HG02938 (cell line): Measurements from ENCODE around the gene LDB3.
"Not testable (repeated sequence)": the region's sequence is repeated elsewhere in the genome, so short reads cannot be mapped to it uniquely, and the experiment has no call there.

Source experiments
- ATAC-seq: cut with Tn5 transposase; IDR thresholded peaks from one replicate; pipeline ENCODE4 v1.9.1; 2021; ENCODE audit warnings: mild to moderate bottlenecking, moderate library complexity; ENCODE audit not compliant: unreplicated experiment

The LDB3 gene

GRCh38 chr10:86668297-86669165 is at the start of gene LDB3:
TSS of gene LDB3 (plus strand) at chr10:86668511. CDS start at chr10:86668692, 181 bp downstream.
- ATAC-seq: peak; percentile 59

DNA sequence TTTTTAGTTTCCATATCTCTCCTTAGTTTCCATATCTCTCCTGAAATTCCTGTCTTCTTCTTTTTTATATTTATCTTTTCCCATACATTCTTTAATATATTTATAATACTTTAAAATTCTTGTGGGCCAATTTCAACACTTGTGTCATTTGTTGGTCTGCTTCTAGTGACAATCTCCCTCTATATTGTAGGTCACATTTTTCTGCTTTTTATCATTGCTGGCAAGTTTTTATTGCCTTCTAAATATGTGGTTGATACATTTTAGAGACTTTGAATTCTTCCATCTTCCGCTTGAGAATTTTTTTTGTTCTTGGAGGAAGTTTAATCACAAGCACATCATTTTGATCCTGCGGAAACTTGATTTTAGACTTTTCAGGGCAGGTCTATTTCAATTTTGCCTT is 40.0 kb upstream of the LDB3 start:
- no peak for ATAC-seq

- ATAC-seq: no peak
These were observed 38.2 kb upstream of the LDB3 start for GRCh38 chr10:86630079-86630478.

DNA sequence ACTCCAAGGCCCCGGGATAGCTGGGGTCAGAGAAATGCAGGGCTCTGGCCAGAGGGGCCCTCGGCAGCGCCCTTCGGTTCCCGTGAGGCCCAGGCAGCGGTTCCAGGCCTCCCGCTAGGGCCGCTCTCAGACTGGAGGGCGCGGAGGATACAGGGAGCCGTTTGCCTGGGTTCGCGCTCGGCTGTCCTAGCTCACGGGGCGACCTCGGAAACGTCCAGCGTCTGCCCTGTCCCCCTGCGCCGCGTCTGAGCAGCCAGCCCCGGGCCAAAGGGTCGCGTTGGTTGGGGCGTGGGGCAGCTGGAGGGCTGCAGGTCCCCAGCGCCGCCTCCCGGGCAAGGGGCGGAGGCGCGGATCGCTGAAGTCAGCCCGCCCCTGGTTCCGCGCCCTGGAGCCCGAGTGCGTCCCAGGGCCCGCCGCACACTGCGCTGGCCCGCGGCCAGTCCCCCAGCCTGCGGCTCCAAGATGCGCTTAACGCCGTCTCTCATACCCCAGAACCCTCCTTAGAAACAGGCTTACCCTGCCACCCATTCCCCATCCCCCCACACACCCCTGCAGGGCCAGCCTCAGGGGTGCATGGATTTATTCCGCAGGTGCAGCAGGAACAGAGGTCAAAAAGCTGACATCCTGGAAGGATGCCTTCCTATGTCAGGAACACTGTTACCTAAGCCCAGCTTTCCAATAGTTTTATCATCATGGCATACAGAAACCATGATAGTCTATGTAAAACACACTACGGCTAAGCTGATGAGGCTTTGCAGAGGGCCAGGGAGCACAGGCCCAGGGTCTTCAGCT is 36.1 kb upstream of the LDB3 start:
- ATAC-seq: no peak

DNA sequence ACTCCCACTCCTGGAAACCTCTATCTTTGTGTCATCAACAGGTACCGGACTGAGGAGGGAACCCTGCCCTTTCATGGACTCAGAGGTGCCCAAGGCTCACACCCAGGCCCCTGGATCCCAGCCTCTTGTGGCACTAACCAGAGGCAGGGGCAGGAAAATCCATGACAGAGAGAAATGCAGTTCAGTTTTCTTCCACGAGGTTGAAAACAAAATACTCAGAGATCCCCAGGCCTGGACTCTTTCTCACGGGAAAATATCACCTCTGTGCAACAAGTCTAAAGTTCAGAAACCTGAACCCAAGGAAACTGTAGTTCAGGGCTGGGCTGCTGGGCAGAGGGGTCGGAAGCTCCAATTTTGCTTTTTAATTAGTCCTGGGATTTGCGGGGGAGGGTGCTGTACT is 35.4 kb upstream of the LDB3 start:
- no peak for ATAC-seq

- no peak for ATAC-seq
These were observed 32.9 kb upstream of the LDB3 start for GRCh38 chr10:86635402-86635801.

DNA sequence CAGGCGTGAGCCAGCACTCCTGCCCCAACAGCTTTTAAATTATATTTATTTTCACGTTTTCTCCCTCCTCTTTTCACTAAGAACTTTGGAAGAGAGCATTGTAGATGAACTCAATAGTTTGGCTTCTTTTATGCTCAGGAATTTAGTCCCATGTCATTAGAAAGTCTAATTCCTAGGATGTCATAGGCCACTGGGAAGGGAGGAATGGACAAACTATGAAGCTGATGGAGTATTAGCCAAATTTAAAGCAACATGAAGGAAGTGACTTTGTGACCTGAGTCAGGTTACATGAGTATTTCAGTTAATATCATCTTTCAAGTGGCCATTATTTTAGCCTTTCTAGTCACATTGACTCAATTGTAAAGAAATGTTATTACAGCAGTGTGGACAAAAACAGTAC is 32.0 kb upstream of the LDB3 start:
- no peak for ATAC-seq

GRCh38 chr10:86642021-86642420 is 26.3 kb upstream of the LDB3 start:
- ATAC-seq: no peak

DNA sequence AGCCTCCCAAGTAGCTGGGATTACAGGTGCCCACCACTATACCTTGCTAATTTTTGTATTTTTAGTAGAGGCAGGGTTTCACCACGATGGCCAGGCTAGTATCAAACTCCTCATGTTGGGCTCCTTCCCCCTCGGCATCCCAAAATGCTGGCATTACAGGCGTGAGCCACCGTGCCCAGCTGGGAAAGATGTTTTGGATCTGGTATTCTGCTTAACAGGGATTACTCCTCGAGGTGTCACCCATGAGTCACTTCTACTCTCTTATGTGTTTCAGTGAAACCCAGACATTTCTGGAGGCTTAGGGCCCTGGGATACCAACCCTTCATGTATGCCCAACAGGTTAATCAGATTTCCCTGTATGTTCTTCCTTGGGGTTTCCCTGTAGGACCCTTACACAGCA is 25.8 kb upstream of the LDB3 start:
- ATAC-seq: no peak

DNA sequence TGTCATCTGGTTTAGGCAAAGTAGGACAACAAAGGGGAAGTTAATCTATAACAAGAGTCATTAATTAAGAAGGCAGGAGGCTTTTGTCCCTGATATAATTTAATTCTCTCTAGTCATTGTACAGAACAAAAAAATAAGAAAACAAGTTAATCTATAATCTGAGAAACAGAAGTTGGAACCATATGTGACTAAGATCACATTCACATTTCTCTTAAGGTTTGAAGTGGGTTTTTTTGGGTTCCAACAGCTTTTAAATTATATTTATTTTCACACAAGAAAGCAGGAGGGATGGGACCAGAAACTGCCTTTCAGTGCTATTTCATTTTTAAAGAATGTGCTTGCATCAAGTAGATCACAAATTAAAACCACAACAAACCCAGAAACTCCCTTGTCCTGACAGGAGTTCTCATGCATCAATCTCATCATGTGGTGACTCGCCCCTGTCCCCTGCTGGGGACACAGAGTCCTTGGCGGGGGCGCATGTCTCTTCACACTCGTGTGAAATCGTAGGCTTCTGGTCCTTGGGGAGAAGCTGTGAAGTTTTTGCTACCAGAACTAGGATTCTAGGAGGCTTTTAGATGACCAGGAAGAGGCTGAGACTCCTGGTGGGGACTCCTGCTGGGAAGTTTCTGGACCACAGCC is 24.0 kb upstream of the LDB3 start:
- ATAC-seq: no peak

DNA sequence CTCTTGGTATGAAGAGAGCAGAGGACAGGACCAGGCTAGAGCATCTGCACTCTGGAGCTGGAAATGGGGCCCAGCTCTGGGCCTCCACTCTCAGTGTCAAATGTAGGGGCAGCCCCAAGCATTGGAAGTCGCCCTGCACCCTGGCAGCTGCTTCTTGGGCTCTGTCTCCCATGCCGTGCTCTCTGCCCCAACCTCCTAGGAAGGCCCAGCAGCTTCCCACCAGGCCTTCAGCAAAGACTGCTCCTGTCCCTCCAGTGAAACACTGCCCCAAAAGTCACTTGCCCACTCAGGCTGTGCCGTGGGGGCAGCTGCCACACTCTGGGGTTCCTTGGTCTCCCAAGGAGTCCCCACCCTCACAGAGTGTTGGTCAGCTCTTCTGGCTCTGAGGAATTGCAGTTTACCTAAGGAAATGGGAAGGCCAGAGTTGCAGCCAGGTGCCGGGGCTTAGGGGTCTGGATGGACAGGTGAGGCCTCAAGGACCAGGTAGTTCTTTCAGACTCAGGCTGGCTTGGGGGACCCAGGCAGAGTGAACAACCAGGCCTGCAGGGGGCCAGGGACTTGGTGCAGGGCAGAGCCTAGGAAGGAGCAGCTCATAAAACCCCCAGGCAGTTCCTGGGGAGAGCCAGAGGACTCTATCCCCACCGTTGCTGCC is 23.4 kb upstream of the LDB3 start:
- no peak for ATAC-seq

DNA sequence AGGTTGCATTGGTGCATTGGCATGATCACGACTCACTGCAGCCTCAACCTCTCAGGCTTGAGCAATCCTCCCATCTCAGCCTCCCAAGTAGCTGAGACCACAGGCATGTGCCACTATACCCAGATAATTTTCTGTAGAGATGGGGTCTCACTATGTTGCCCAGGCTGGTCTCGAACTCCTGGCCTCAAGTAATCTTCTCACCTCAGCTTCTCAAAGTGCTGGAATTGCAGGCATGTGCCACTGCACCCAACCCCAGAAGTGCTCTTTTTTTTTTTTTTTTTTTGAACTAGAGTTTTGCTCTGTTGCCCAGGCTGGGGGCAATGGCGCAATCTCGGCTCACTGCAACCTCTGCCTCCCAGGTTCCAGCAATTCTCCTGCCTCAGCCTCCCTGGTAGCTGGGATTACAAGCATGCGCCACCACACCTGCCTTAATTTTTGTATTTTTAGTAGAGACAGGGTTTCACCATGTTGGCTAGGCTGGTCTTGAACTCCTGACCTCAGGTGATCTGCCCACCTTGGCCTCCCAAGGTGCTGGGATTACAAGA is 22.6 kb upstream of the LDB3 start:
- ATAC-seq: not testable (repeated sequence)

GRCh38 chr10:86646532-86646931 is 21.8 kb upstream of the LDB3 start:
- ATAC-seq: no peak

- no peak for ATAC-seq
These were observed 21.4 kb upstream of the LDB3 start for GRCh38 chr10:86646933-86647332.

DNA sequence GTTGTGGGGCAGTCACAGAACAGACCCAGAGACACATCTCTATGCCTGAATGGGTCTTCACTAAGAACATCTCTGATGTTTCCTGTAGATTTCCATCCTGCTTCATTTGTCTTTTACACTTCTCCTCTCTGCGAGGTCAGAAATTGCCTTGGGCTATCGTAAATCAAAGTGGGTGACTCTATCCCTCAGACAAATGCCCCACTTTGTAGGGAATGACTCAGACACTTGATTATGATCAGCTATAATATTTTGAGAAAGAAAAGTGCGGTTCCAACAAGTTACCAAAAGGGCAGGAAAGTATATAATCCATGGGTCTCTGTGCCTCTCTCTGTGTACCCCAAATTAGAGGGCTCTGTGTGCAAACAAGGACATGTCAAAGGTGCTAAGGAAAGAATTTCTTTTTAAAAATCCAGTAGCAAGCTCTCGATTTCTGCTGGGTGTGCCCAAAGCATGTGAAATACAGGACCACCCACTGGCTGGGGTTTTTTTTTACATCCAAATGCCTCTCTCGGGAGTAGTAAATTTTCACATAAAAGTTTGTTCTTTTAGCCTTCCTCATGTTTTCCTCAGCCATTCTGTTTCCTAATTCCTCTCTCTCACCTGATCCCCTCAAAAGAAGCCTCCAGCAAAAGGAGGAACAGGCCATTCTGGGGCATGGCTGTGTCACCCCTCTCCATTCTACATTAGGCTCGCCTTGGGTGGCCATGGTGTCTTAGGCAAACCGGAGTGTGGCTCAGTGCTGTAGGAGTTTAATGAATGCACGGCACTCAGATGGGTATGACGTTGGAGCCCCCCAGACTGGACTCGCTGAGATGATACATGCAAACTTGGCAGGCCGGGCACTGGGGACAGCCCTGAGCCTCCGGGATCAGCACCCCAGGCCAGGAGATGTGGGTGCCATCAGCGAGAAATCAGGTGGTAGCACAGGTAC is 20.3 kb upstream of the LDB3 start:
- no peak for ATAC-seq

DNA sequence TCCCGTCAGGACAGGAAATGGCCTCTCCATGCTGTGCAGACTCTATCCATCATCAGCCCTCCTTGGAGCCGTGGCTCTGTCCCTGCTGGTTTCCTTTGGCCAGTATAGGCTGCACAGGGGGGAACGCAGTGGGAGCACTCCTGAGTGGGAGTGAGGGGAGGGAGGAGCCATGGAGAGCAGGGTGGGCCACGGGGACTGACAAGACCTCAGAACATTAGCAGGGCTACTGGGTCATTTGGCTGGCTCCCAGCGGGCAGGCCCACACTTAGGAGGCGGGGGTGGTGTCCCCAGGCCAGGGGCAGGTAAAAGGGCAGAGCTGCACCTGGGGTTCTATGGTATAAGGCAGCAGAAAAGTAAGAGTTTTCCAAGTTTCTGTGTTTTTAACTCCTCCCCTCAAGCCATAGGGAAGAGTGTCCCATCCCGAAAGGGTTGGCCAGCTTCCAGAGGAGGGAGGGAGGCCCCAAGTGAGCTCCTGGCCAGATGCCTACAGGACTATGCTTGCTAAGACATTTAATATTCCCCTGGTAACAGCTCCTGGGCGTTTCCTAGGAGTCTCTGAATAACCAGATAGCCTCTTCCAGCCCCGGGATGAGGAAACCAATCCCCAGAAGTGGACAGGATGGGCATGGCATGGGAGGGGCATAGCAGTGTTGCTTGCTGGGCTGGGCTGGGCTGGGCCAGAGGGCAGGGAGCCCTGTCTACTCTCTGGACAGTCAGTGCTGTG is 19.4 kb upstream of the LDB3 start:
- ATAC-seq: no peak

- ATAC-seq: no peak
These were observed 18.7 kb upstream of the LDB3 start for GRCh38 chr10:86649471-86650150.

GRCh38 chr10:86650151-86650550 is 18.2 kb upstream of the LDB3 start:
- no peak for ATAC-seq
